GM19025 (cell line): ENCODE measurements around the gene ADIG.
"Not testable (repeated sequence)": the region's sequence is repeated elsewhere in the genome, so short reads cannot be mapped to it uniquely, and the experiment has no call there.

Source experiments
- ATAC-seq: cut with Tn5 transposase; IDR thresholded peaks from one replicate; pipeline ENCODE4 v1.9.1; 2021; ENCODE audit warnings: mild to moderate bottlenecking, low read depth, moderate library complexity; ENCODE audit not compliant: unreplicated experiment

ADIG gene

DNA sequence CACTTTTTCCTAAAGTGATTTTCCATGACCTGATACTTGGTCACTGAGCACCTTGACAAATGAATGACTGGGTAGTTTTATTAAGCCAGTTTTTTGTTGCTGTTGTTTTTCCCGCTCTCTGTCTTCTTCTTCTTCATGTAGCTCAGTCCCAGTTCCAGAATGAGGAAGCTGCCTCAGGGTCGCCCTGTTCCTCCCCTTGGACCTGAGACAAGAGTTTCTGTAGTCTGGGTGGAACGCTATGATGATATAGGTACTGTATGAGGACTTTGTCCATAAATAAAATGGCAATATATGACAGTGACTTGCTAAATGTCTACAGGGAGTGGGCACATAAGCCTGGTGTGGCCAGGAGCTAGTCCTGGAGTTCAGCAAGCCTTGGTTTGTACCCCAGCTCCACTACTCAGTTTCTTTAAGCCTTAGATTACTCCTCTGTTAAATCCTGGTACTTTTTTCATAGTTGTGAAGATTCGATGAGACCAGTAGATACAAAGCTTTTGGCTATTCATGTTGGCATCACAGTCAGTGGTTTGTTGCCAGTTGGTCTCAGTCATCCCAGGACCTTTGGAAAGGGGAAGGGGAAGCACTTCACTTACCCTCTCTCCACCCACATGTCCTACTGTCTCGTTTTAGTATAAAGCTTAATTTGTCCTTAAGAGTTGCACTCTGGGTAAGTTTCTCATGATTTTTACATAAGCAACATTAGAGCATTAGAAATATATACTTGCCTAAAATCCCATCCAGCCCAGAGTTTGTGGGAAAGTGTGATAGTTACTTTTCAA, 11.1 kb upstream of the ADIG start:
- no peak for ATAC-seq

DNA sequence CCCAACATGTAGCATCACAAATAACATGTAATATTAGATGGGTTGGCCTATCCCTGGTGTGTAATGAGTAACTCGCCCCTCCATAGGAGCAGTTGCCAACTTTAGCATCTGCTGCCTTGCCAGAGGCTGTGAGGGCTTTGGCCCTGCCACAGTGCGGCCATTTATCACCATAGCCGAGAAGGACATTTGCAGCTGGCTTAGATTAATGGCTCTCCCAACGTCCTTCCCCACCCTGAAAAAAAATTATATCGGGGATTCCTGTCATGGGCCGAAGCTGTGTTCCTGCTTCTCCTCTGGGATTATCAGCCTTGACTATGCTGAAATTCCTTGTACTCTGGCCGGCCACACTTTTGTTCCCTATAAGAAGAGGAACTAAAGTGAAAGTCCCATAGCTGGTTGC, 7.6 kb upstream of the ADIG start:
- no peak for ATAC-seq

DNA sequence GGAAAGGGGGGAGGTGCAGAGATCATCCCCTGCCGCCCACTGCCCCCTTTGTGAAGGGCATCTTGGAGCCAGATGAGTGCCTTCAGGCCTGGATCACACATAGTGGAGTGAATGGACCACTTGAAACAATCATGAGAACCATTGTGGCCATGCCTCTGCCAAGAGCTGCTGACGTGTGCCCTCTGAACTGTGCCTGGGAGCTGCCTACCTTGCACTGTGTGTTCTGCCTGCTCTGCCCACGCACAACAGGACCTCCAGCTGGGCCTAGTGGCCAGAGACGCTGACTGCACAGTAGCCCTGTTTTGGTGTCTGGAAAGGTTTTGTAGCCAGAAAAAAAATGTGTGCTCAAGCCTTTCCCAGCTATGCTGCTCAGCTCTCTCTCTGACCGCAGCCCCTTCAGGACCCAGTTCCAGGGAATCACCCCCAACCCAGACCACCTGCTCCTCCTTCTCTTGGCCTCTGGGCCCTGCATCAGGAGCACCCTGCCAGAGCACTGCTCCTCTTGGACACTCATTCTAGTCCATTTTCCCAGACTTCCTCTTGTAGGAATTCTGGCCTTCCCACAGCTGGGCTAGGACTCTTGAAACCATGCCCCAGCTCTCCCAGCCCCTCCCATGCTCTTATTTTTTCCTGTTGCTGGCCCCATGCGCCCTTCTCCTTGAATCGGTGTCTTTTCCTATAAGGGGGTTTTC, 1.6 kb upstream of the ADIG start:
- ATAC-seq: no peak

DNA sequence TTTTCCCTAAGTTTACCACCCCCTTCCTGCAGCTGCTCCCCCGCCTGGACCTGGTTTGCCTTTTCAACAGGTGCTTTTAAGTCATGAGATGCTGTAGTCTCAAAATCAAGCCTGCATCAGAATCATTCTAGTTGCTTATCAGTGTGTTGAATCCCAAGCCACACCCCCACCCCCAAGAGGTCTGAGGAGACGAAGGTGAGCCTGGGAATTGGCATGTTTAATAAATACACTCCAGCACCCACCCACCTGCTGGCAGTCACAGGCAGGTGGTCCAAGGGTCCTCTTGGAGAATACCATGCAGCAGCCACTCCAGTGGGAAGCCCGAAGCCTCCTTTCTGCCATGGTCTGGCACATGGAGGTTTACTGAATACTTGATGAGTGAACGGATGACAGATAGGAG, 1.1 kb upstream of the ADIG start:
- ATAC-seq: no peak

DNA sequence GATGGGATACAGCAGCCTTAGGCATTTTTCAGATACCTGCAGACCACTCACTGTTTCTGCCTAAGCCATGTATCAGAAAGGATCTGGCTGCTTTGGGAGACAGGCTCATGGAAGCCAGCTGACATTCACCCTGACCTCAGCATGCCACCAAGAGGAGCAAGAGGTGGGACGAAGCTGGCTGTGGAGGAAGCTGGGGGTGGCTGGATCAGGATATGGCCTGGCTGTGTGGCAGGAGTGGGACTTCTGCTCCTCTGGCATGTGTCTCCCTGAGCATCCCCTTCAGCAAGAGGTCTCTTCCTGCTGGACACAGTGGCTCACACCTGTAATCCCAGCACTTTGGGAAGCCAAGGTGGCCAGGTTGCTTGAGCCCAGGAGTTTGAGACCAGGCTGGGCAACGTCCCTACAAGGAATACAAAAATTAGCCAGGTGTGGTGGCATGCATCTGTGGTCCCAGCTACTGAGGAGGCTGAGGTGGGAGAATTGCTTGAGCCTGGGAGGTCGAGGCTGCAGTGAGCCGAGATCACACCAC, 897 bp downstream of the ADIG start:
- no peak for ATAC-seq

DNA sequence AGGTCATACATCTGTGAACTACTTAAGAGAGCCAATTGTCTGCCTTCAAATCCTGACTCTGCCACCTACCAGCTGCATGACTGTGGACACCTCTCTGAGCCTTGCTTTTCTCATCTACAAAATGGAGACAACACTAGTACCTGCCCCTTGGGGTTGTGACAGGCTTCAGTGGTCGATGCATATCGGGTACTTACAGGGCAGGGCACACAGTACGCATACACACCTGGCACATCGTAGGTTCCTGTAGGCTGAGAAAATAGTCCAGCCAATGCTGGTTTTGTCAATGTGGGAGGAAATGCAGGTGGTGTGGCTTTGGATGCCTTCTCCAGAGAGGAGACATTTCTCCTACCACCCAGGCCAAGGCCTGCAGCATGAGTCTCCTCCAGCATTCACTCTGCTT, 2.3 kb downstream of the ADIG start:
- ATAC-seq: no peak

DNA sequence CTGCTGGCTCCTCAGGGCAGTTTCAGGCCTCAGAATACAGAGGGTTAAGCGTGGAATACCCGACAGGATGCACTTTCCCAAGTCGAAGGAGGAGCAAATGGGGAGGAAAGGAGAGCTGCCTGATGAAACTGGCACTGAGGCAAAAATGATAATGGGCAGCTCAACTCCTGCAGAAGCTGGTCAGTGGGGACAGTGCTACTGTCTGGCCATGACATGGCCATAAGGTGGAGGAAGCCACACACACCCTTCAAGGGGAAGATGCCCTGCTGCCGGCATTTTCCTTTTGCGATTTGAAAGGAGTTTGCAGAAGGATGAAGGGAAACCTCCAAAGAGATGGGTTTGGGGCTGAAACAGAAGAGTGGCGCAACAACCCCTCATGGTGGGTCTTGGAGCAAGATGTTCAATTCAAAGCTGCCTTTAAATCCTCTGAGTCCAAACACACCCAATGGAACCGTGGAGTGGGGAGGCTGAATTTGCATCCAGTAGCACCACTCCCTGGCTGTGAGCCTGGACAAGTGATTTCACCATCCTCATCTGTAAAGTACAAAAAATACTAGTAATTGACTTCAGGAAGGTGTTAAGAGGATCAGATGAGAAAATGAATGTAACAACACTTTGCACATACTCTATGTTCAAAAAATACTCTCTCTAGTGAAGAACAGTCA, 3.2 kb downstream of the ADIG start:
- no peak for ATAC-seq

DNA sequence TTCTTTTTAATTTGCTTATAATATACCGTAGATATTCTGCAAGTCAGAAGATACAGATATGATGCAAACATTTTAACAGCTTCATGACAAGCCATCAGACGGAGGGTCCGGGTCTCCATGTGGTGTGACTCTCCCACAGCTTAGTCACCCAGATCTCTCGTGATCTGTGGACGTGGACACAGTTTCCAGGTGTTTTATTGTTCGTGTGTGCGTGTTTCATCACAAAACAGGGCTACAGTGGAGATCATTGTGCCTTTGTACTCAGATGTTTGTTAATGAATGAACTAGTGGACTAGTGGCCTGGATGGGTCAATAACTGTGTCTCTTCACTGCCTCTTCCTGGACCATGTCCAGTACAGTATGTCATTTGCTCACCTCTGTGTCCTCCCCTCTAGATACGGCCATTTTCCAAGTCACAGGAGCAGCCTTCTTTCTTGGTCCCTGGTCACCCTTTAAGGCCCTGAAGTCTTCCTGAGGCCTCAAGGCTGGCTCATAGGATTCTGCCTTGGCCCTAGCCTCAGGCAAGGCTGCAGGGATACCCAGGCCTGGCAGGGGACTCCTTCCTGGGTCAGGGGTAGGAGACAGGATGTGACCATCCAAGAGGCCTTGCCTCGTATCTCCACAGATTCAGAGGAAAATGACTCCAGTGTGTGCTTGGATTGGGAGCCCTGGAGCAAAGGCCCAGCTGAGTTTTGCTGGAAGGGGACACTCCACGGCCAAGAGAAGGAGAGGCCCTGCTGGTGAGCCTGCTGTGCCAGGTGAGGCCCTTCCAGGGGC, 4.6 kb downstream of the ADIG start:
- ATAC-seq: no peak

DNA sequence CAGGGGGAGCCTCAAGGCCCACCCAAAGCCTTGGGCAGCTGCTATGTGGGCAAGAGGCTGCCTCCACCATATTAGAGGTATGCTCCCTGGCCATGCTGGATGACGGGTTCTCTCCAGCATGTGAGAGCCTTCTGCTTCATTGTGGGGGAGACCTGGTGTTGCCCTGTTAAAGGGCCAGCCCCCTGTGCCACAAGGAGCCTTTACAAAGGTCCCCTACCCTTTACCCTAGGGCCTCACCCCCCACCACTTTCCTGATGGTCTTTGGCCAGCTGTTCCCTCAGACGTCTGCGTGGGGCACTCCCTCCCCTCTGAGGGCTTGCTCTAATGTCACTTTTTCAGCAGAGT, 5.2 kb downstream of the ADIG start:
- ATAC-seq: no peak

DNA sequence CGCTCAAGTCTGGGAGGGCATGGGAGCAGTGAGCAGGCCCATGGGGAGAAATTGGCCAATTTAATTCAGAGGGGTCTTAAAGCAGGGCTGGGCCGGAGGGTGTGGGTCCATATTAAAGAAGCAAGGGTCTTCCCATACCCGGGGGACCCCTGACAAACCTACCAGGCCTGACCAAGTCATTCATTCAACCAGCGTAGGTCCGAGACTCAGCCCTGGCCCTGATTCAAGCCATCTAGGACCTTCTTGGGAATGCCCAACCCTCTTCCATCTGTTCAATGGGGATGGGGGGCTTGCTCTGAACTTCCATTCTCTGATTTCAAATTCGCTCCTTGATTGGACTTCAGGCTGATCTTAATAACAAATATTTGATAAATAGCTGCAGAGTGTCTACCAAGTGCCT, 7.3 kb downstream of the ADIG start:
- no peak for ATAC-seq

DNA sequence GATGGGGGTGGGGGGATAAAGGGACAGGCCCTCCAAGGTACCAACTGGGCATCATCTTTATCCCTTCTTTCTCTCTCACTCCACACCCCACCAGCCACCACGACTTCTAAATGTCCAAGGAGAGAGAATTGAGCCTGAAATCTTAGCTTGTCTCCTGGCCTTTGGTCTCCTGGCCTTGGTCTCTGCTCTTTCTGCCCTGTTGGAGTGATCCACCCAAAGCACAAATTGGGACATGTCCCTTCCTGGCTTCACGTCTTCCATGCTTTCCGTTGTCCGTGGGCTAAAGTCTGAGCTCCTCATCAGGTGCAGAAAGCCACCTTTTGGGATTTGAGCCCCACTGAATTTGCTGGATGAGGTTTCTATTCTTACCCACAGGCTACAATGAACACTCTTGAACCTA, 8.4 kb downstream of the ADIG start:
- no peak for ATAC-seq

DNA sequence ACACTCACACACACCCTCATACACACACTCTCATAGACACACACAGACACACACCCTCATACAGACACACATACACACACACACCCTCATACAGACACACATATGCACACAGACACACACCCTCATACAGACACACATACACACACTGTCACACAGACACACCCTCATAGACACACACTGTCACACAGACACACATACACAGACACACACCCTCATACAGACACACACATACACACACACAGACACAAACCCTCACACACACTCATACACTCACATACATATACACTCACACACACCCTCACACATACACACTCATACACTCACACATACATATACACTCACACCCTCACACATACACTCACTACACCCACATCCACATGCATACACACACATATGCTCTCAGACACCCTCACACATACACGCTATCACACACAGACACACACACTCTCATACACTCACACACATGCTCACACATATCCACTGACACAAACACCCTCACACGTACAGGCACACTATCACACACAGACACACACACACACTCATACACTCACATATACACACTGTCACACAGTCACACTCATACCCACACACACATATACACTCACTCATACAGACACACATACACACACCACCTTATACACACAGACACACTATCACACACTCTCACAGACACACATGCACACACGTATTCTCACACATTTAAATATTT, 9.1 kb downstream of the ADIG start:
- no peak for ATAC-seq

DNA sequence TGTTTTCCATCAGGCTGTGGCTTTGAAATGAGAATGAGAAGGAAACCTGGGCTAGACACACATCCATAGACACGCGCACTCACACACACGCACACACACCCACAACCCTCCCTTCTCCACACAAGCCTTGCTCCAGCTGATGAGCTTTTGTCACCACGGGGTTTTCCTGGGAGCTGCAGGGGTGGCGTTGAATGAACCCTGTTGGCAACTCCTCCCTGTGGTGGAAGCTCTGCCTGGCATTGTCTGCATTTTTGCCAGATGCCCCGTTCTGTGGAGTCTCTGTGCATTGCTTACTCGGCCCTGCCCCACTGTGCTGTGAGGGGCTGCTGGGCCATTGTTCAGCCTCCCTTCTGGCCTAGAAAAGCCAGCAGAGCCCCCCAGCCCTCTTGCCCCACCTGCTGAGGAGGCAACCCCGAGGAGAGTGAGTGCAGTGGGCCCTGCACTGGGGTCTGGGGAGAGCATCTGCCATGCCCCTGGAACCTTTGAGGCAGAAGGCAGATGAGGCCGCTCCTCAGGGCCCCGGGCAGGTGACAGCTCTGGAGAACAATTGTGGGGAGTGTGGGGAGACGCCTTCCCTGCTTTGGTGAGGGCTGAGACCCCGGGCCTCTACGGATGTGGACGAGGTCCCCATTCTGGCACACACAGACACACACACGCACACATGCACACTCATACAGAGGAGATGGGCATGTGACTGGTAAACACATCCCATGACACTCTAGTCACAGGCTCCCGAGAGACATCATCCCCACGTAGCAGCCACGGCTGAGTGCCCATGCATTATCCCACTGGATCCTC, 9.9 kb downstream of the ADIG start:
- ATAC-seq: no peak

DNA sequence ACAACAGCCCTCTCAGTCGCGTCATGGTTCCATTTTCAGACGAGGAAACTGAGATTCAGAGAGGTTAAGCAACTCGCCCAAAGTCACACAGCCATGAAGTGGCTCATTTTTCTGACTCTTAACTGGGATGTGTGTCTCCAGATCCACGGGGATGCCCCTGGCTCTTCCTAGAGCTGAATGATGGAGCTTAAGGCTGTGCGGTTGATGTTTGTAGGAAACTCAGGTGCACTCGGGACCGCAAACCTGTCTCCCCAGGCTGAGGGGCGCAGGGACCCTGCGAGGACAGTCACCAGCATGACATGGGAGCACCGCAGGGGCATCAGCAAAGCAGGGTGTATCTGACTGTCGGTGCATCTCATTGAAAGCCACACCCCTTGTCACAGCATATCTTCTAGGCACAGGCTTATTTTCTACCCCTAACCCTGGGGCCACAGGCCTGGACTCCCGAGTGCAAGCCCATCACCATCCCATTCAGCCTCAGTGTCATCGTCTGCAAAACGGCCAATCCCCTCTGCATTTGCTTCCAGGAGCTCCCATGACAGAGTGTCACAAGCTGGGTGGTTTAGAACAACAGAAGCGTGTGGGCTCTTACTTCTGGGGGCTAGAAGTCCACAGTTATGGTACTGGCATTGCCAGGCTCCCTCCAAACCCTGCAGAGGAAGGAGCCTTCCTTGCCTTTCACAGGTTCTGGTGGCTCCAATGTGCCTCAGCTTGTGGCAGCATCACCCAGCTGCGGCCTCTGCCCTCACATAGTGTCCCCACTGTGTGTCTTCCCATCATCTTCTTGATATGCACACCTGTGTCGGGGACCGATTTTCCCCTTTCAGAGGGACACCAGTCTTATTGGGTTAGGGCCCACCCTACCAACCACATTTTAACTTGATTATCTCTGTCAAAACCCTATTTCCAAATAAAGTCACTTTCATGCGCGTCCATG, 10.7 kb downstream of the ADIG start:
- no peak for ATAC-seq

DNA sequence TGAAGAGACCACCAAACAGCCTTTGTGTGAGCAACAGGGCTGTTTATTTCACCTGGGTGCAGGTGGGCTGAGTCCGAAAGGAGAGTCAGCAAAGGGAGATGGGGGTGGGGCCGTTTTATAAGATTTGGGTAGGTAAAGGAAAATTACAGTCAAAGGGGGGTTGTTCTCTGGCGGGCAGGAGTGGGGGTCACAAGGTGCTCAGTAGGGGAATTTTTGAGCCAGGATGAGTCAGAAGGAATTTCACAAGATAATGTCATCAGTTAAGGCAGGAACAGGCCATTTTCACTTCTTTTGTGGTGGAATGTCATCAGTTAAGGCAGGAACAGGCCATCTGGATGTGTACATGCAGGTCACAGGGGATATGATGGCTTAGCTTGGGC, 11.4 kb downstream of the ADIG start:
- not testable (repeated sequence) for ATAC-seq

DNA sequence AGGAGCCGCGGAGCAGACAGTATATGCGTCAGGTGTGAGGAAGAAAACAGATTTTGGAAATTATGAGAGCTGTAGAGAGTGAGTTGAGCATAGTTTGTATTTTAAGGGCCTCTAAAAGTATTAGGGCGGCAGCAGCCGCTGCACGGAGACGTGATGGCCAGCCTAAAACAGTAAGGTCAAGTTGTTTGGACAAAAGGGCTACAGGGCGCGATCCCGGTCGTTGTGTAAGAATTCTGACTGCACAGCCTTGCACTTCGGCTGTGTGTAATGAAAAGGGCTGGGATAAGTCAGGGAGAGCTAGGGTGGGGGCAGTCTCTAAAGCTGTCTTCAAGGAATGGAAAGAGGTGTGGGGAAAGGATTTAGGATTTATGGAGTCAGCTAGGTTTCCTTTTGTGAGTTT, 13.3 kb downstream of the ADIG start:
- not testable (repeated sequence) for ATAC-seq

DNA sequence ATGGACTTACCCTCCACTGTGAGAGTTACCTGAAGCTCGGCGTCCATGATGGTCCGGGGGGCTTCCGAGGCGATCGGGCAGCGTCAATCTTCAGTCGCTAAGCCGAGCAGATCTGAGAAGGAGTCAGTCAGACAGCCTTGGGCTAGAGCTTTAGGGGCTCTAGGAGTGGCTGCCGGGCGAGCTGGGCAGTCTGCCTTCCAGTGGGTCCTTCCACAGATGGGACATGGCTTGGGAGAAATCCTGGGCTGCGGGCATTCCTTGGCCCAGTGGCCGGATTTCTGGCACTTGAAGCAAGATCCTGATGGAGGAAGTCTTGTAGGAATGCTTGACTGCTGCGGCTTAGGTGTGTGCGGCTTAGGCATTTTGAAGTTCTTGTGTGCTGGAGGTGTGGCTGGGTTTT, 14.9 kb downstream of the ADIG start:
- not testable (repeated sequence) for ATAC-seq

DNA sequence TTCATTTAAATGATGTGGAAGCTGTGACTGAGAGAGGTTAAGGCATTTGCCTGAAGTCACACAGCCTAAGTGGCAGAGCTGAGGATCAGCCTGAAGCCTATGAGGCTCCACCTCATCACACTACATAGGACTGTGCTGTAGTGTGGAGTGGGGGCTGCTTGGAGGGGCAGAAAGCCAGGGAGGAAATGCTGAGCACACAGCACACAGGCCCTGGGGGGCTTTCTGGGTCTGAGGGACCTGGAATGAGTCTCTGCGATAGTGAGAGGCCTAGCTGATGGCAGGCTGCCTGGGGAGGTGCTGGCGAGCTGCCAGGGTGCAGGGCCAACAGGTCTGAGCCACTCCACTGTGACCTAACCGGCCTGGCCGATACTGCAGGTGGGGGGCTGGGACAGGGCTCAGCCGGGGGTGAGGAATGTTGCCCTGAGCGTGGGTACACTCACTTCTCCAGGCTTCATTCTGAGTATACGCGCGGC, 18.4 kb downstream of the ADIG start:
- no peak for ATAC-seq
